GM21737 (cell line): ENCODE measurements around the gene GP5.

Source experiments
- ATAC-seq: cut with Tn5 transposase; IDR thresholded peaks from one replicate; pipeline ENCODE4 v1.9.1; 2021; ENCODE audit warnings: mild to moderate bottlenecking, moderate library complexity; ENCODE audit not compliant: unreplicated experiment

Gene GP5

GRCh38 chr3:194351952-194352536 is 47.0 kb downstream of the GP5 start:
- no peak for ATAC-seq

GRCh38 chr3:194351080-194351672 is 47.9 kb downstream of the GP5 start, which contains the start of gene CPN2:
Gene CPN2 (minus strand): TSS chr3:194351328. CDS start chr3:194342702, 8,626 bp downstream.
- ATAC-seq: no peak

GRCh38 chr3:194350726-194351071 is 48.4 kb downstream of the GP5 start:
- ATAC-seq: no peak

- ATAC-seq: no peak
Measured at GRCh38 chr3:194348354-194348753, 50.7 kb downstream of the GP5 start.

GRCh38 chr3:194346621-194347020 is 52.4 kb downstream of the GP5 start:
- no peak for ATAC-seq

- no peak for ATAC-seq
Measured at GRCh38 chr3:194346035-194346434, 53.0 kb downstream of the GP5 start.
